ENCODE data around the gene GRK6.
"Not testable (repeated sequence)": the region's sequence is repeated elsewhere in the genome, so short reads cannot be mapped to it uniquely, and the experiment has no call there.

Gene GRK6

GRCh38 chr5:177419046-177419445 is 7.4 kb upstream of the GRK6 start:
- H3K4me1 ChIP-seq (ENCODE audit: low read length), result peaks cover under 1% of the 10 kb centered on the region; the same call in 1 of the 2 replicates
- H3K4me3 ChIP-seq (ENCODE audit: low read length), result no peak overlapping the region
- no peaks in the 10 kb centered on the region for H3K9me3 ChIP-seq (replicated peaks; ENCODE audit: insufficient read depth, low read length)
- H3K4me2 ChIP-seq (ENCODE audit: low read depth, low read length), result no peak overlapping the region
- H2AFZ ChIP-seq (ENCODE audit: low read length), result no peak overlapping the region
- no peak overlapping the region for H3K27ac ChIP-seq (ENCODE audit: low read length)
- TF ChIP-seq CTCF (IDR thresholded peaks at IDR 0.05; ENCODE audit: low read length) (no peak), EZH2phosphoT487 (IDR thresholded peaks at IDR 0.05; ENCODE audit: low read length) (no peak), EZH2 (optimal IDR thresholded peaks at IDR 0.05; ENCODE audit: low read depth, low read length) (no peak)
- no peaks in the 10 kb centered on the region for H3K79me2 ChIP-seq (ENCODE audit: low read length)
- no peaks in the 10 kb centered on the region for H3K36me3 ChIP-seq (replicated peaks; ENCODE audit: insufficient read depth, low read length)
- no peaks in the 10 kb centered on the region for H3K9me2 ChIP-seq (replicated peaks; ENCODE audit: insufficient read depth, low read length)
- no peak overlapping the region for H3K9ac ChIP-seq (ENCODE audit: low read length)
- H3F3A ChIP-seq (ENCODE audit: insufficient read depth, low read length), result no peaks in the 10 kb centered on the region
- H4K20me1 ChIP-seq (ENCODE audit: insufficient read depth, low read length), result no peaks in the 10 kb centered on the region
- DNase-seq, result no peak
- no peaks in the 10 kb centered on the region for H3K27me3 ChIP-seq (replicated peaks; ENCODE audit: insufficient read depth, low read length)

DNA sequence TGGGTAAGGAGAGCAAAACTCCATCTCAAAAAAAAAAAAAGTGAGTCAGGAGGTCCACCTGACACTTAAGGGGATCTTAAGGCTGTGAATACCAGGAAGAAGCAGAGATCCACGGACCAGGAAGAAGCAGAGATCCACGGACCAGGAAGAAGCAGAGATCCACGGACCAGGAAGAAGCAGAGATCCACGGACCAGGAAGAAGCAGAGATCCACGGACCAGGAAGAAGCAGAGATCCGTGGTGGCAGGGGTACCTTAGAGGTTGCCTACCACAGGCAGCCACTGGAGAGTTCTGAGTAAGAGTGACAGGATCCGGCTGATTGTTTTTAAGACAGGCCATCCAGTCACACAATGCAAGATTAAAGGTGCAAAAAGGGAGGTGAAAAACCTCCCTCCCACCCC is 6.0 kb upstream of the GRK6 start:
- not testable (repeated sequence) for H3K9me3 ChIP-seq (replicated peaks; ENCODE audit: insufficient read depth, low read length); H3K9ac ChIP-seq (ENCODE audit: low read length)

GRCh38 chr5:177421062-177421798 is 5.2 kb upstream of the GRK6 start:
- Histone ChIP-seq H3K27me3 (replicated peaks; ENCODE audit: insufficient read depth, low read length) (no peaks in the 10 kb centered on the region), H3F3A (ENCODE audit: insufficient read depth, low read length) (peaks cover 6% of the 10 kb centered on the region; the same call in 1 of the 2 replicates), H3K27ac (ENCODE audit: low read length) (no peak overlapping the region), H3K79me2 (ENCODE audit: low read length) (no peaks in the 10 kb centered on the region), H3K9me2 (replicated peaks; ENCODE audit: insufficient read depth, low read length) (no peaks in the 10 kb centered on the region), H3K9ac (ENCODE audit: low read length) (no peak overlapping the region), H3K4me2 (ENCODE audit: low read depth, low read length) (no peak overlapping the region), H3K4me1 (ENCODE audit: low read length) (peaks cover 7% of the 10 kb centered on the region), H4K20me1 (ENCODE audit: insufficient read depth, low read length) (no peaks in the 10 kb centered on the region), H3K36me3 (replicated peaks; ENCODE audit: insufficient read depth, low read length) (no peaks in the 10 kb centered on the region), H2AFZ (ENCODE audit: low read length) (no peak overlapping the region), H3K9me3 (replicated peaks; ENCODE audit: insufficient read depth, low read length) (no peaks in the 10 kb centered on the region), H3K4me3 (ENCODE audit: low read length) (no peak overlapping the region)
- no peak for DNase-seq
- TF ChIP-seq EZH2 (optimal IDR thresholded peaks at IDR 0.05; ENCODE audit: low read depth, low read length), result no peak
- TF ChIP-seq EZH2phosphoT487 (IDR thresholded peaks at IDR 0.05; ENCODE audit: low read length), result no peak
- no peak for TF ChIP-seq CTCF (IDR thresholded peaks at IDR 0.05; ENCODE audit: low read length)

More for the DNA sequence above, 6.0 kb upstream of the GRK6 start:
- not testable (repeated sequence) for H3K36me3 ChIP-seq (replicated peaks; ENCODE audit: insufficient read depth, low read length); H3K4me3 ChIP-seq (ENCODE audit: low read length); DNase-seq; H3K4me2 ChIP-seq (ENCODE audit: low read depth, low read length); H3K27me3 ChIP-seq (replicated peaks; ENCODE audit: insufficient read depth, low read length); H3K4me1 ChIP-seq (ENCODE audit: low read length); H2AFZ ChIP-seq (ENCODE audit: low read length); H4K20me1 ChIP-seq (ENCODE audit: insufficient read depth, low read length); H3F3A ChIP-seq (ENCODE audit: insufficient read depth, low read length); H3K27ac ChIP-seq (ENCODE audit: low read length); H3K79me2 ChIP-seq (ENCODE audit: low read length); H3K9me2 ChIP-seq (replicated peaks; ENCODE audit: insufficient read depth, low read length)

DNA sequence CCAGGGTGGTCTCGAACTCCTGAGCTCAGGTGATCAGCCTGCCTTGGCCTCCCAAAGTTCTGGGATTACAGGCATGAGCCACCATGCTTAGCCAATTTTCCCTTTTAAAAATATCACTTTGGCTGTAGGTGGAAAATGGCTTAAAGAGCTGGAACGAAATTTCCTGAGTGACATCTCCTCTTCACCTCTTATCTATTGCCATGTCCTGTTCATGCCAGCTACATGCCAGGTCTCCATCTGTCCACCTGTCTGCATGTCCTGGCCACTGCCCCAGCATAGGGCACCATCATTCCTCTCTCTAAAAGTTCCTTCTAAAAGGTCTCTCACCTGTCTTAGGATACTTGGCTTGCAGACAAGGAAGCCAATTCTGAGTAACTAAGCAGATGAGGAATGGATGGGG is 2.8 kb upstream of the GRK6 start:
- Histone ChIP-seq H3K36me3 (replicated peaks; ENCODE audit: insufficient read depth, low read length) (no peaks in the 10 kb centered on the region), H3K27ac (ENCODE audit: low read length) (no peak overlapping the region), H3F3A (ENCODE audit: insufficient read depth, low read length) (peaks cover 23% of the 10 kb centered on the region), H3K9me3 (replicated peaks; ENCODE audit: insufficient read depth, low read length) (no peaks in the 10 kb centered on the region), H3K4me3 (ENCODE audit: low read length) (no peak overlapping the region), H4K20me1 (ENCODE audit: insufficient read depth, low read length) (no peaks in the 10 kb centered on the region), H3K9ac (ENCODE audit: low read length) (no peak overlapping the region), H3K4me2 (ENCODE audit: low read depth, low read length) (no peak overlapping the region), H3K9me2 (replicated peaks; ENCODE audit: insufficient read depth, low read length) (no peaks in the 10 kb centered on the region), H3K79me2 (ENCODE audit: low read length) (peaks cover 20% of the 10 kb centered on the region), H3K27me3 (replicated peaks; ENCODE audit: insufficient read depth, low read length) (no peaks in the 10 kb centered on the region), H2AFZ (ENCODE audit: low read length) (no peak overlapping the region), H3K4me1 (ENCODE audit: low read length) (peaks cover 18% of the 10 kb centered on the region)
- no peak for DNase-seq
- TF ChIP-seq EZH2 (optimal IDR thresholded peaks at IDR 0.05; ENCODE audit: low read depth, low read length), result no peak
- no peak for TF ChIP-seq EZH2phosphoT487 (IDR thresholded peaks at IDR 0.05; ENCODE audit: low read length)
- no peak for TF ChIP-seq CTCF (IDR thresholded peaks at IDR 0.05; ENCODE audit: low read length)
